ENCODE data around the gene MEF2A.

GRCh38 chr15:99522288-99522687, 43.5 kb upstream of the MEF2A start:
- TF ChIP-seq CHD2 (IDR thresholded peaks at IDR 0.05; ENCODE audit: borderline replicate concordance, low read depth, low read length) (no peak), EZH2 (IDR thresholded peaks at IDR 0.05; ENCODE audit: borderline replicate concordance, control insufficient read depth, low read depth, low read length) (no peak), EP300 (IDR thresholded peaks at IDR 0.05; ENCODE audit: borderline replicate concordance in 1 of 2, control insufficient read depth in 1 of 2, low read depth in 2 of 2, low read length in 2 of 2) (no peak), CTCF (IDR thresholded peaks at IDR 0.05 in 2 of 3, conservative IDR thresholded peaks at IDR 0.05 in 1 of 3; ENCODE audit: control insufficient read depth in 2 of 3, extremely low read depth in 1 of 3, insufficient read depth in 1 of 3, low read depth in 3 of 3, low read length in 3 of 3) (no peak), POLR2A (IDR thresholded peaks at IDR 0.05; ENCODE audit: low read depth, low read length) (no peak), ZNF207 (IDR thresholded peaks at IDR 0.05; ENCODE audit: borderline replicate concordance) (no peak), POLR2AphosphoS5 (IDR thresholded peaks at IDR 0.05; ENCODE audit: low read length) (no peak), SMC3 (IDR thresholded peaks at IDR 0.05; ENCODE audit: borderline replicate concordance, low read length) (no peak)
